ENCODE measurements around the gene OR10P1. TPM values are rescaled to one million over a fixed set of nuclear protein-coding genes. Genes with fewer than 3 reads are reported as not detected.

The OR10P1 gene
- total RNA-seq, 4 donors from 2014 or later: not detected

GRCh38 chr12:55685671-55686070 is 49.0 kb downstream of the OR10P1 start:
- Histone ChIP-seq H3K36me3 (peaks cover 0 to 47% of the 10 kb centered on the region in 2 donors), H3K27ac (no peak overlapping the region), H3K9me3 (no peaks in the 10 kb centered on the region), H3K4me3 (no peak overlapping the region), H3K4me1 (peaks cover 0 to 16% (median 8%) of the 10 kb centered on the region in 3 donors), H3K27me3 (no peaks in the 10 kb centered on the region)
- no peak for ATAC-seq
- 87 to 91% methylated on average over 3 of the region's 5 CpGs for WGBS, 2 donors (ENCODE audit: low coverage in 1 of 2)
- TF ChIP-seq EP300 (IDR thresholded peaks at IDR 0.05): no peak
- TF ChIP-seq CTCF (IDR thresholded peaks at IDR 0.05): no peak
- TF ChIP-seq POLR2A (IDR thresholded peaks at IDR 0.05): no peak
- no peak for TF ChIP-seq POLR2AphosphoS5 (IDR thresholded peaks at IDR 0.05)

- 75 to 89% methylated on average over 4 to 7 of the region's 9 CpGs for WGBS, 2 donors (ENCODE audit: low coverage in 1 of 2)
- no peak for ATAC-seq
- Histone ChIP-seq H3K36me3 (peaks cover 0 to 51% of the 10 kb centered on the region in 2 donors), H3K4me3 (no peak overlapping the region), H3K27me3 (no peaks in the 10 kb centered on the region), H3K27ac (no peak overlapping the region), H3K9me3 (no peaks in the 10 kb centered on the region), H3K4me1 (peaks cover 0 to 9% (median 3%) of the 10 kb centered on the region in 3 donors)
- TF ChIP-seq POLR2A (IDR thresholded peaks at IDR 0.05) (no peak), CTCF (IDR thresholded peaks at IDR 0.05) (no peak), POLR2AphosphoS5 (IDR thresholded peaks at IDR 0.05) (no peak), EP300 (IDR thresholded peaks at IDR 0.05) (no peak)
Observed at GRCh38 chr12:55686366-55687010, 49.8 kb downstream of the OR10P1 start.

Small RNA genes lying within 50 kb of the gene (small RNA-seq; reads per million reads assigned to genes)
- 0 reads per million in 4 donors for gene AC009779.5

Other genes with a start within 250 kb of the OR10P1 start
- not detected for gene OR6C65, start 236.4 kb upstream of the OR10P1 start, total RNA-seq
- not detected for gene OR6C76, start 210.6 kb upstream of the OR10P1 start, total RNA-seq
- gene OR6C2, start 192.8 kb upstream of the OR10P1 start, total RNA-seq: not detected
- gene OR6C70, start 166.8 kb upstream of the OR10P1 start, total RNA-seq: not detected
- not detected for gene OR6C68, start 144.5 kb upstream of the OR10P1 start, total RNA-seq
- not detected for gene OR6C4, start 87.3 kb upstream of the OR10P1 start, total RNA-seq
- gene OR2AP1, start 64.4 kb upstream of the OR10P1 start, total RNA-seq: not detected
- gene ITGA7, start 71.0 kb downstream of the OR10P1 start, total RNA-seq: 100 to 1,000 TPM; 143 to 260 (median 182) TPM
- 100 to 1,000 TPM; 187 to 214 (median 196) TPM for gene BLOC1S1, start 79.2 kb downstream of the OR10P1 start, total RNA-seq
- gene RDH5, start 83.5 kb downstream of the OR10P1 start, total RNA-seq: 10 to 100 TPM; 18.0 to 57.0 (median 31.9) TPM
- 100 to 1,000 TPM; 500 to 856 (median 792) TPM for gene CD63, start 92.1 kb downstream of the OR10P1 start, total RNA-seq
- gene GDF11, start 106.2 kb downstream of the OR10P1 start, total RNA-seq: 1 to 10 TPM; 2.8 to 9.8 (median 3.6) TPM
- 10 to 100 TPM; 50.3 to 90.5 (median 63.3) TPM for gene SARNP, start 180.8 kb downstream of the OR10P1 start, total RNA-seq
- gene ORMDL2, start 181.1 kb downstream of the OR10P1 start, total RNA-seq: 10 to 100 TPM in 3 of 4 donors, 1 to 10 TPM in 1; 9.2 to 13.1 (median 11.9) TPM
- 10 to 100 TPM; 16.8 to 38.8 (median 29.0) TPM for gene DNAJC14, start 192.7 kb downstream of the OR10P1 start, total RNA-seq
- 10 to 100 TPM in 1 of 4 donors, 1 to 10 TPM in 3; 1.4 to 29.5 (median 7.2) TPM for gene MMP19, start 206.0 kb downstream of the OR10P1 start, total RNA-seq

Data from gastroesophageal sphincter (tissue), 4 donors.